K562 (cell line): ENCODE data around the gene SPATA16.

Experiments used
- AFF4 ChIP-seq: sonication (generic); formaldehyde crosslinking; IDR thresholded peaks from 2 replicates; pipeline ENCODE4 v1.8.0; 2023; ENCODE audit warnings: mild to moderate bottlenecking, missing genetic modification reagents
- BRF2 ChIP-seq: IDR thresholded peaks from 3 replicates; pipeline ENCODE4 v1.6.1; 2011; ENCODE audit warnings: borderline replicate concordance, mild to moderate bottlenecking; ENCODE audit not compliant: insufficient read length, insufficient read depth
- CEBPZ ChIP-seq: fragments of 150-350 bp; IDR thresholded peaks from 2 replicates; pipeline ENCODE4 v1.6.1; 2014; ENCODE audit warnings: low read depth, mild to moderate bottlenecking, low read length, borderline replicate concordance
- CTCF ChIP-seq, 3 experiments: IDR thresholded peaks in 2 of 3; conservative IDR thresholded peaks in 1 of 3; 2 replicates each; pipeline ENCODE4 v1.5.1; 2011 to 2012; ENCODE audit warnings: low read length in 3 of 3, mild to moderate bottlenecking in 3 of 3, control low read depth in 2 of 3, improper control_type of control experiment in 1 of 3, inconsistent platforms in 1 of 3, low read depth in 1 of 3, mixed read lengths in 1 of 3, moderate library complexity in 1 of 3; ENCODE audit not compliant: insufficient read depth in 2 of 3
- POLR2A ChIP-seq: fragments of 450-650 bp; conservative IDR thresholded peaks from 2 replicates; pipeline ENCODE4 v1.6.1; 2016
- TRIM24 ChIP-seq, 2 experiments: fragments of 450-650 bp; IDR thresholded peaks; 2 replicates each; pipeline ENCODE4 v1.6.1; 2016
- ZNF146 ChIP-seq: IDR thresholded peaks from one replicate; pipeline ENCODE4 v1.6.1; 2018; ENCODE audit warnings: missing compliant biosample characterization; ENCODE audit not compliant: unreplicated experiment
- ZNF274 ChIP-seq: IDR thresholded peaks from 2 replicates; pipeline ENCODE4 v1.6.1; 2011; ENCODE audit warnings: low read depth, mild to moderate bottlenecking, low read length, moderate library complexity, borderline replicate concordance

GRCh38 chr3:172989373-172989772 is 151.7 kb downstream of the SPATA16 start:
- TF ChIP-seq ZNF274 (no peak), ZNF146 (CRISPR knock-in tag) (no peak), POLR2A (no peak), AFF4 (CRISPR knock-in tag) (no peak), CTCF (IDR thresholded peaks at IDR 0.05 in 2 of 3, conservative IDR thresholded peaks at IDR 0.05 in 1 of 3; ENCODE audit: insufficient read depth in 2 of 3, low read depth in 1 of 3, low read length in 3 of 3) (no peak), CEBPZ (no peak), BRF2 (no peak), TRIM24 (IDR thresholded peaks at IDR 0.05) (no peak)
